GM20000 (cell line): ENCODE measurements around the gene NRM.
A peak's percentile ranks its signal among the peaks of the same experiment; 100 is the strongest.

Experiments used
- DNase-seq: peaks from one replicate; pipeline ENCODE4 v3.0.0; 2012; ENCODE audit warnings: low spot score
- CTCF ChIP-seq: IDR thresholded peaks from 2 replicates; pipeline ENCODE4 v1.5.1; 2012; ENCODE audit warnings: mild to moderate bottlenecking, control low read depth; ENCODE audit errors: extremely low read depth, missing control alignments

The NRM gene

GRCh38 chr6:30690403-30691207 is at the start of gene NRM:
Gene NRM, minus strand, starts transcription at chr6:30690984. Its CDS starts 10 bp downstream, at chr6:30690974.
- TF ChIP-seq CTCF, result no peak
- DNase-seq, result peak; percentile 90

- DNase-seq, result no peak
- no peak for TF ChIP-seq CTCF
Observed at GRCh38 chr6:30740540-30740870, 49.7 kb upstream of the NRM start.

GRCh38 chr6:30738532-30738931 is 47.7 kb upstream of the NRM start:
- DNase-seq, result no peak
- no peak for TF ChIP-seq CTCF

- DNase-seq, result peak; percentile 41
- no peak for TF ChIP-seq CTCF
Observed at GRCh38 chr6:30735668-30736314, 45.0 kb upstream of the NRM start.

GRCh38 chr6:30732237-30732943 is 41.6 kb upstream of the NRM start:
- DNase-seq, result no peak
- TF ChIP-seq CTCF, result no peak

GRCh38 chr6:30730601-30731435 is 40.0 kb upstream of the NRM start:
- DNase-seq, result peak; percentile 76
- peak; percentile 96 for TF ChIP-seq CTCF
